Natural killer cell (primary cell): ENCODE measurements around the gene DYNC1LI1. TPM values are rescaled to one million over a fixed set of nuclear protein-coding genes. Genes with fewer than 3 reads are reported as not detected.
A peak's percentile ranks its signal among the peaks of the same experiment; 100 is the strongest.

ENCODE experiments used
- ATAC-seq, 3 donors: fragments of 150-1000 bp in 2 of 3; fragments of 200-7000 bp in 1 of 3; cut with Tn5 transposase; 1 replicate in 1 of 3; 2 replicates in 2 of 3; pipeline ENCODE4 v1.10.0; 2021; ENCODE audit warnings: mild to moderate bottlenecking in 2 of 3, moderate library complexity in 2 of 3
- DNase-seq, 2 donors: peaks; one replicate each; pipeline versions ENCODE4 v3.0.0 to v3.0.0-alpha.2; 2013 to 2021; ENCODE audit warnings: mixed read lengths in 1 of 2
- H3K27ac ChIP-seq: one replicate; pipeline ENCODE4 v1.5.1; 2013; ENCODE audit warnings: mild to moderate bottlenecking, low read length
- H3K27me3 ChIP-seq: one replicate; pipeline ENCODE4 v1.6.1; 2013; ENCODE audit warnings: low read length; ENCODE audit not compliant: control insufficient read depth, insufficient read depth
- H3K36me3 ChIP-seq: one replicate; pipeline ENCODE4 v1.6.1; 2013; ENCODE audit warnings: low read length; ENCODE audit not compliant: control insufficient read depth, insufficient read depth
- H3K4me1 ChIP-seq: one replicate; pipeline ENCODE4 v1.6.1; 2013; ENCODE audit warnings: low read length; ENCODE audit not compliant: control insufficient read depth, insufficient read depth
- H3K4me3 ChIP-seq: one replicate; pipeline ENCODE4 v1.5.1; 2013; ENCODE audit warnings: low read length
- H3K9me3 ChIP-seq: one replicate; pipeline ENCODE4 v1.6.1; 2013; ENCODE audit warnings: low read length; ENCODE audit not compliant: control insufficient read depth, insufficient read depth
- H3K27ac Mint-ChIP-seq, 2 donors: one replicate each; pipeline ENCODE4 v1.8.0; 2022; ENCODE audit warnings: mild to moderate bottlenecking in 2 of 2, mixed read lengths in 2 of 2, moderate library complexity in 1 of 2
- H3K27me3 Mint-ChIP-seq, 2 donors: one replicate each; pipeline ENCODE4 v1.8.0; 2022; ENCODE audit warnings: low read depth in 2 of 2, mixed read lengths in 2 of 2
- H3K36me3 Mint-ChIP-seq: one replicate; pipeline ENCODE4 v1.8.0; 2022; ENCODE audit warnings: mixed read lengths
- H3K4me1 Mint-ChIP-seq, 2 donors: one replicate each; pipeline ENCODE4 v1.8.0; 2022; ENCODE audit warnings: mixed read lengths in 2 of 2
- H3K4me3 Mint-ChIP-seq: one replicate; pipeline ENCODE4 v1.8.0; 2022; ENCODE audit warnings: mild to moderate bottlenecking, moderate library complexity, mixed read lengths
- H3K9me3 Mint-ChIP-seq, 2 donors: one replicate each; pipeline ENCODE4 v1.8.0; 2022; ENCODE audit warnings: mixed read lengths in 2 of 2
- CTCF ChIP-seq: fragments of 200-600 bp; IDR thresholded peaks from one replicate; pipeline ENCODE4 v1.8.0; 2022; ENCODE audit warnings: antibody characterized with exemption
- WGBS: methylation state at CpG from one replicate; pipeline ENCODE4 v1.1.7; 2013; ENCODE audit warnings: missing lambda C conversion rate; ENCODE audit not compliant: insufficient coverage; 5-methylcytosine and 5-hydroxymethylcytosine counted together
- intact Hi-C: fragments of 100-400 bp; cut with micrococcal nuclease; formaldehyde crosslinking; loops from one replicate; pipeline ENCODE4 v1.14.2; 2022
- total RNA-seq, 4 donors: library from RNA; stranded (reverse); fragments of 120-200 nt in 1 of 4; gene quantifications; one replicate each; pipeline versions ENCODE4 v1.2.3 to v1.2.4, GENCODE V29; 2013 to 2022

Gene DYNC1LI1
- total RNA-seq, 3 donors from 2014 or later (not counting 1 experiment from before 2014, with no cell fraction given), result 35.9 to 49.2 (median 39.9) TPM

GRCh38 chr3:32551496-32551895 lies 19.2 kb downstream of the DYNC1LI1 start:
- no peak overlapping the region for H3K4me3 Mint-ChIP-seq
- no peak overlapping the region for H3K27ac ChIP-seq
- no peak overlapping the region for H3K4me3 ChIP-seq
- no peak for DNase-seq
- intact Hi-C loops, result no loop called here
- H3K36me3 Mint-ChIP-seq, result no peaks in the 10 kb centered on the region
- no peaks in the 10 kb centered on the region for H3K27me3 ChIP-seq
- no peaks in the 10 kb centered on the region for H3K27me3 Mint-ChIP-seq
- H3K9me3 ChIP-seq, result no peaks in the 10 kb centered on the region
- TF ChIP-seq CTCF, result no peak
- H3K9me3 Mint-ChIP-seq, result no peaks in the 10 kb centered on the region
- peak overlapping the region in 1 of 2 donors; percentile 3 for H3K27ac Mint-ChIP-seq
- H3K4me1 ChIP-seq, result no peaks in the 10 kb centered on the region
- no peak for ATAC-seq
- H3K36me3 ChIP-seq, result no peaks in the 10 kb centered on the region
- H3K4me1 Mint-ChIP-seq, result peaks cover 42 to 50% of the 10 kb centered on the region in 2 donors

- DNase-seq (no peak), ATAC-seq (no peak)
- H3K27ac ChIP-seq, result no peak overlapping the region
- H3K36me3 ChIP-seq, result no peaks in the 10 kb centered on the region
- H3K27me3 ChIP-seq, result no peaks in the 10 kb centered on the region
- no peaks in the 10 kb centered on the region for H3K36me3 Mint-ChIP-seq
- H3K4me1 Mint-ChIP-seq, result peaks cover 42 to 49% of the 10 kb centered on the region in 2 donors
- H3K4me3 Mint-ChIP-seq, result no peak overlapping the region
- no peak for TF ChIP-seq CTCF
- no peak overlapping the region for H3K27ac Mint-ChIP-seq
- 77% methylated on average over 2 of the region's 2 CpGs for WGBS
- intact Hi-C loops, result no loop called here
- no peaks in the 10 kb centered on the region for H3K27me3 Mint-ChIP-seq
- no peaks in the 10 kb centered on the region for H3K4me1 ChIP-seq
- H3K9me3 ChIP-seq, result no peaks in the 10 kb centered on the region
- no peak overlapping the region for H3K4me3 ChIP-seq
- H3K9me3 Mint-ChIP-seq, result no peaks in the 10 kb centered on the region
These were observed 19.6 kb downstream of the DYNC1LI1 start for GRCh38 chr3:32551087-32551486.

GRCh38 chr3:32545305-32545704 lies 25.4 kb downstream of the DYNC1LI1 start:
- no peaks in the 10 kb centered on the region for H3K27me3 ChIP-seq
- H3K36me3 Mint-ChIP-seq, result no peaks in the 10 kb centered on the region
- no peak overlapping the region for H3K4me3 Mint-ChIP-seq
- H3K27me3 Mint-ChIP-seq, result no peaks in the 10 kb centered on the region
- no peaks in the 10 kb centered on the region for H3K9me3 Mint-ChIP-seq
- H3K27ac ChIP-seq, result no peak overlapping the region
- DNase-seq (no peak), ATAC-seq (no peak)
- no peaks in the 10 kb centered on the region for H3K9me3 ChIP-seq
- no peaks in the 10 kb centered on the region for H3K4me1 ChIP-seq
- H3K4me1 Mint-ChIP-seq, result peaks cover 20 to 25% of the 10 kb centered on the region in 2 donors
- no peak for TF ChIP-seq CTCF
- H3K27ac Mint-ChIP-seq, result peak overlapping the region; percentile 49 to 70
- H3K4me3 ChIP-seq, result no peak overlapping the region
- peaks cover 2% of the 10 kb centered on the region for H3K36me3 ChIP-seq
- intact Hi-C loops, result no loop called here

GRCh38 chr3:32544894-32545293 lies 25.8 kb downstream of the DYNC1LI1 start:
- Mint-ChIP-seq H3K36me3 (no peaks in the 10 kb centered on the region), H3K9me3 (no peaks in the 10 kb centered on the region), H3K27ac (peak overlapping the region; percentile 49 to 70), H3K4me3 (no peak overlapping the region), H3K4me1 (peaks cover 20 to 25% of the 10 kb centered on the region in 2 donors), H3K27me3 (no peaks in the 10 kb centered on the region)
- Histone ChIP-seq H3K9me3 (no peaks in the 10 kb centered on the region), H3K36me3 (peaks cover 4% of the 10 kb centered on the region), H3K27me3 (no peaks in the 10 kb centered on the region), H3K4me3 (no peak overlapping the region), H3K4me1 (no peaks in the 10 kb centered on the region), H3K27ac (no peak overlapping the region)
- DNase-seq, result no peak
- no peak for TF ChIP-seq CTCF
- ATAC-seq, result no peak
- intact Hi-C loops, result no loop called here
- WGBS, result 100% methylated on average over 2 of the region's 2 CpGs
